ENCODE measurements around the gene B4GALT6. TPM values are rescaled to one million over a fixed set of nuclear protein-coding genes. Genes with fewer than 3 reads are reported as not detected.

Gene B4GALT6
- total and polyA plus RNA-seq, 2 of the 8 experiments (the other 6 are each of a cell fraction or from before 2014, with no cell fraction given), result 6.3 to 41.5 TPM

- no peak overlapping the region for H4K5ac ChIP-seq (ENCODE audit: insufficient read length, low read depth, low read length)
- H3K4me3 ChIP-seq (ENCODE audit: extremely low read depth in 1 of 4, insufficient read depth in 2 of 4, low read depth in 3 of 4, low read length in 4 of 4), result no peak overlapping the region
- no peaks in the 10 kb centered on the region for H4K20me1 ChIP-seq (replicated peaks in 1 of 2; ENCODE audit: control insufficient read depth in 1 of 2, insufficient read depth in 2 of 2, low read length in 2 of 2)
- TF ChIP-seq CBX5 (IDR thresholded peaks at IDR 0.05; ENCODE audit: low read depth, low read length) (no peak), FOSL1 (IDR thresholded peaks at IDR 0.05; ENCODE audit: insufficient read depth, low read depth, low read length) (no peak), JUN (IDR thresholded peaks at IDR 0.05; ENCODE audit: low read depth, low read length) (no peak), CTCF (IDR thresholded peaks at IDR 0.05; ENCODE audit: control extremely low read depth in 1 of 3, insufficient read depth in 1 of 3, low read depth in 1 of 3, low read length in 3 of 3) (no peak), TAF7 (optimal IDR thresholded peaks at IDR 0.05; ENCODE audit: borderline replicate concordance, low read depth, low read length) (no peak), CTBP2 (IDR thresholded peaks at IDR 0.05; ENCODE audit: borderline replicate concordance, insufficient read depth, insufficient read length, low read length) (no peak), NRF1 (IDR thresholded peaks at IDR 0.05; ENCODE audit: low read depth, low read length) (no peak)
- H2AFZ ChIP-seq (ENCODE audit: low read length), result no peak overlapping the region
- H3K56ac ChIP-seq (replicated peaks; ENCODE audit: insufficient read length, low read depth, low read length), result no peak overlapping the region
- H3K79me1 ChIP-seq (ENCODE audit: low read depth, low read length), result no peaks in the 10 kb centered on the region
- H3K23me2 ChIP-seq (ENCODE audit: low read depth, low read length), result no peaks in the 10 kb centered on the region
- 87% methylated on average over 10 of the region's 10 CpGs; no CpG with 5 or more reads in 1 of the 2 experiments for WGBS, 2 experiments (ENCODE audit: extremely low coverage in 1 of 2, insufficient coverage in 1 of 2, insufficient read length in 1 of 2, insufficient replicate concordance in 2 of 2, low coverage in 1 of 2, low lambda C conversion rate in 2 of 2, missing lambda C conversion rate in 1 of 2)
- CTCF ChIA-PET (ENCODE audit: partially characterized antibody), result interaction anchor here (1.2 to 2.7 kb wide), 2 partner anchors 18 to 88 kb away, joined by 3 to 11 read pairs; no protein-coding TSS in a partner anchor
- H2BK20ac ChIP-seq (ENCODE audit: low read length), result no peak overlapping the region
- H3K4me2 ChIP-seq (ENCODE audit: insufficient read depth in 1 of 2, low read depth in 2 of 2, low read length in 2 of 2), result no peak overlapping the region
- H3K79me2 ChIP-seq (ENCODE audit: control insufficient read depth in 1 of 2, insufficient read depth in 2 of 2, low read length in 2 of 2), result no peaks in the 10 kb centered on the region
- no peaks in the 10 kb centered on the region for H3K27me3 ChIP-seq (replicated peaks in 1 of 4; ENCODE audit: control insufficient read depth in 3 of 4, extremely low read depth in 1 of 4, insufficient read depth in 3 of 4, low read length in 3 of 4)
- no peak for FAIRE-seq
- H2BK15ac ChIP-seq (ENCODE audit: low read length), result no peak overlapping the region
- no peak overlapping the region for H2BK5ac ChIP-seq (ENCODE audit: low read depth, low read length)
- no peak overlapping the region for H3K4ac ChIP-seq (replicated peaks; ENCODE audit: insufficient read length, low read depth, low read length)
- no peak overlapping the region for H3K27ac ChIP-seq (ENCODE audit: low read depth, low read length)
- H2AK5ac ChIP-seq (ENCODE audit: low read depth, low read length), result no peak overlapping the region
- no peak overlapping the region for H2BK120ac ChIP-seq (replicated peaks; ENCODE audit: low read depth, low read length)
- H3K9me3 ChIP-seq (ENCODE audit: insufficient read depth in 2 of 2, low read depth in 1 of 2, low read length in 1 of 2), result no peaks in the 10 kb centered on the region
- no peak overlapping the region for H4K91ac ChIP-seq (replicated peaks; ENCODE audit: insufficient read length, low read length)
- POLR2A ChIA-PET (ENCODE audit: partially characterized antibody), result no interaction called here
- no peak overlapping the region for H3K14ac ChIP-seq (ENCODE audit: insufficient read length)
- no peak overlapping the region for H3K23ac ChIP-seq (ENCODE audit: insufficient read length)
- no peak overlapping the region for H2BK12ac ChIP-seq (ENCODE audit: low read depth, low read length)
- no peak overlapping the region for H3K9ac ChIP-seq (replicated peaks in 1 of 4; ENCODE audit: extremely low read depth in 1 of 4, low read depth in 3 of 4, low read length in 3 of 4)
- H4K8ac ChIP-seq (ENCODE audit: extremely low read depth, insufficient read depth, low read length), result no peak overlapping the region
- H3K36me3 ChIP-seq (ENCODE audit: control insufficient read depth in 2 of 4, insufficient read depth in 4 of 4, low read length in 3 of 4), result no peaks in the 10 kb centered on the region
- DNase-seq (ENCODE audit: low read depth in 1 of 2, low spot score in 2 of 2), result no peak
- H3K18ac ChIP-seq (ENCODE audit: extremely low read depth, low read length), result no peak overlapping the region
- no peaks in the 10 kb centered on the region for H3K4me1 ChIP-seq (replicated peaks in 1 of 4; ENCODE audit: control insufficient read depth in 3 of 4, insufficient read depth in 4 of 4, low read length in 3 of 4)
These were observed 91.7 kb downstream of the B4GALT6 start for GRCh38 chr18:31592506-31593157.

All from H1 (cell line).